ENCODE results near the gene MYO16.
"Not testable (repeated sequence)": the region's sequence is repeated elsewhere in the genome, so short reads cannot be mapped to it uniquely, and the experiment has no call there.

MYO16 gene

DNA sequence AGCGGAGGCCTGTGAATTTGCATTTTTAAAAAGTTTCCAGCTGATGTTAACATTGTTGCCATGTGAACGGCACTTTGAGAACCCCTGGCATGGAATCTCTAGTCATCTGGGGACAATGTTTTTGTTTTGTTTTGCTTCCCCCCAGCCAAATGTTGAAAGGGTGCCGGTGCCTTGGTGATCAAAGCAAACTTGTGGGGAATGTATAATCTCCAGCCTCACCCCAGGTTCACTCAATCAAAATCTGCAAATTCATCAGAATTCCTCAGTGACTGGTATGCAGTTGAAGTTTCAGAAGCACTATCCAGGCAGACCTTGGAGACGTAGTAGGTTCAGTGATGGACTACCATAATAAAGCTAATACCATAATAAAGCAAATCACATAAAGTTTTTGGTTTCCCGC, 428.7 kb downstream of the MYO16 start:
- no peak for DNase-seq (ENCODE audit: low read depth in 2 of 2)

DNA sequence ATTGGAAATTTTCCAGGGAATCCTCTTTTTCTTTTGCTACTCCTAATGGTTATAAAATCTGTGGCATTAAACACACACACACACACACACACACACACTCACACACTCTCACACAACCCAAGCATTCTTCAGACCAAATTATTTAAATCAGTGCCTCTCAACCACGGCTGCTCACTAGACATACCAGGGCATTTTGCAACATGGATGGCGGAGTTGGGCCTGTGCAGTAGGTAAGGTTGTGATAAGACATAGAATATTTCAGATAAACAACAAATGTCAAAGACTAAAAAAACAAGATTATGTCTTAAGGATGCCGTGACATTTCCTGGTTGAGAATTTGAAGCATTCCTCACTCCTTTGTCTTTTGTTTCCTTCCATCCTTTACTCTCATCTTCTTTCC, 443.1 kb downstream of the MYO16 start:
- no peak for DNase-seq (ENCODE audit: low read depth in 2 of 2)

DNA sequence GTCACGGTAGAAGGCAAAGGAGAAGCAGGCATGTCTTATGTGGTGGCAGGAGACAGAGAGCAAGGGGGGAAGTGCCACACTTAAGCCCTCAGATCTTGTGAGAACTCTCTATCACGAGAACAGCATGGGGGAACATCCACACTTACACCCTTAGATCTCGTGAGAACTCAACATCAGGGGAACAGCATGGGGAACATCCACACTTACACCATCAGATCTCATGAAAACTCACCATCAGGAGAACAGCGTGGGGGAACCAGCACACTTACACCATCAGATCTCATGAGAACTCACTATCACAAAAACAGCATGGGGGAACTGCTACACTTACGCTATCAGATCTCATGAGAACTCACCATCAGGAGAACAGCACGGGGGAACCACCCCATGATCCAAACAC, 445.0 kb downstream of the MYO16 start:
- DNase-seq (ENCODE audit: low read depth in 2 of 2), result no peak

DNA sequence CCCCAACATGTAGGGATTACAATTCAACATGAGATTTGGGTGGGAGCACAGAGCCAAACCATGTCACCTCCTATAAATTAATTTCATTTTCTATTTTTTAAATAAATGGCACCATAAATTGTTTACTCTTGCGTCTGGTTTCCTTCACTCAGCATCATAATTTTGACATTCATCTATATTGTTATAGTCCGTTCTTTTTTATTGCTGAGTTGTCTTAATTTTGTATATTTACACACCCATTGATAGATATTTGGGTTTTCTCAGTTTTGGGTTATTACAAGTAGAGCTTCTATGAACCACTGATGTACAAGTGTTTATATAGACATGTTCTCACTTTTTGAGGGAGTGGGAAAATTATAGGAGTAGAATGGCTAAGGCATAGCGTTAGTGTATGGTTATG, 445.4 kb downstream of the MYO16 start:
- no peak for DNase-seq (ENCODE audit: low read depth in 2 of 2)

DNA sequence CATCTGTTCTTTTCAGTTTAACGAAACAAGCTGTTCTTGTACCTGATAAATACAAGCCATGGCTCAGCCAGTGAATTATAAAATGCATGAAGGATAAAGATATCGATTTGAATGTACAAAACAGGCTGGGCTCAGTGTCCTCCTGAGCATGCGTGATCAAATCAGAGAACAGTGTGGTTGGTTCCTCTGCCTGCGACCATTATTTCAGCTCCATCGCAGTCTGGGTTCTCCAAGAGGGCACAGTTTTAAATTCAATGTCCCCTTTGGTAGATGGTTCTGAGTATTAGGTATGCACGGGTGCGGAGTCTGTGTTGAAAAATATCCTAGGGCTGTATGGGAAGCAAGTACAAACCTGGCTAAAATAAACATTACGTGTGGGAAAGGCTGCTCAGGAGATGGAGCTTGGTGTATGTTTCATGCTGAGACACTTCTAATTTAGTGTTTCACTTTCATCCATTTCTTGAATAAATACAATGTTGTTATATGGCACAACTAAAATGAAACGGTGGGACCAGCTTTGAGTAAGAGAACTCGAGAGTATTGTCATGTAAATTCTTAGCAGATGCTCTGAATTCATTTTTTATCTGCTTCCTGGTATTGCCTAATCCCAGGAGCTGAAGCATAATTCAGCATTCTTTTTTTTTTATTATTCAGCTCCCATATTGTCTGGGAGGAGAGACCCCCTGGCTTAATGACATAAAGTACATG, 458.7 kb downstream of the MYO16 start:
- DNase-seq (ENCODE audit: low read depth in 2 of 2), result no peak

DNA sequence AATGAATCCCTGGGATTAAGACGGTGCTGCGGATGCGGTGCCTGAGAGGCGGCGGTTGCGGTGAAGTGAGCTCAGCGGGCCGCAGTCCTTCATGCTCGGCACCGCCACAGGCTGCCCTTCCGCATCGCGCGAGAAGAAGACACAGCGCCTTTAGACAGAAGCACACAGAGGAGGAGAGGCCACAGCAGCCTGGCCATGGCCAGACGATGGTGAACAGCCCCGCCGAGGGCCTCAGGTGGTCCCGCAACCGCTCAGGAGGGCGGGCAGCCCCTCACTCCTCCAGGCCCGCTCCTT, 459.2 kb downstream of the MYO16 start:
- no peak for DNase-seq (ENCODE audit: low read depth in 2 of 2)

DNA sequence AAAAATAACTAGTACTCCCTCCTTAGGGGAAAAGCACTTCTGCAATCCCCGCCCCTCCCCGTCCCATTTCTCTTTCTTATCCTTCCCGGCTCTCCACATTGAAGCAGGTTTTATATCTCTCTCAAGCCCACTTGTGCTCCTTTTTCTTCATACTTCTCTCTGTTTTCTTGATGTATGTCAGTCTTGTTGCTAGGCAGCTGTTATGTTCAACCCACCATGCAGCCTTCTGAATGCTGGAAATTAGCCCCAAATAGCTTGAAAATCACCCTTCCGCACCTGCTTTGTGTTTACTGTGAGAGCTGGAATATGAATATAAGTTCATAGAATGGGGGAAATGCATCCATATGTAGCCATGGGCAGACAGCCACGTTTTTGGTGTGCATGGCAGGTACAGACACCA, 461.4 kb downstream of the MYO16 start:
- DNase-seq (ENCODE audit: low read depth in 2 of 2), result no peak

DNA sequence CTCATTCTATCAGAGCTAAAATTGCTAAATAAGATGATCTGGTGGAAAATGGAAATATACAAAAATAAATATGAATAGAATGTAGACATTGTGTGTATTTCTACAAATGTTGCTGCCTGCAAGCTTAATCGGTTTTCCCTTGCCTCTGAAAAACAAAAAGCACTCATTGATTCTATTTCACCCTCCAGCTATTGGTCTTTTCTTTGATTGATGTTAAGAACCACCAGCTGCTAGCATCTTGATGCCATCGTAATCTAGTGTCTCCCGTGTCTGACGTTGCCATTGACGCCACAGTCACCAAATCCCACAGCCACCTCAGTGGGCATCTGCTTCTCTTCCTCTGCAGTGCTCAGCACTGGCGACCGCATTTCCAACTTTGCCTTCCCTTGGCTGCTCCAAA, 461.8 kb downstream of the MYO16 start:
- no peak for DNase-seq (ENCODE audit: low read depth in 2 of 2)

DNA sequence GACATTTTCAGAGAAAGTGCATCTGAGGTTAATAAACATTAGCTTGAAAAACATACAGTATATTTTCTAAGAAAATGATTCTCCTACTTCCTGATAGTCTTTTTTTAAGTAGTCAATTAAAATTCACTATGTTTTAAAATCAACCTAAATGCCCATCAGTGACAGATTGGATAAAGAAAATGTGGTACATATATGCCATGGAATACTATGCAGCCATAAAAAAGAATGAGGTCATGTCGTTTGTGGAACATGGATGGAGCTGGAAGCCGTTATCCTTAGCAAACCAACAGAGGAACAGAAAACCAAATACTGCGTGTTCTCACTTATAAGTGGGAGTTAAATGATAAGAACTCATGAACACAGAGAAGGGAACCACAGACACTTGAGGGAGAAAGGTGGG, 462.8 kb downstream of the MYO16 start:
- not testable (repeated sequence) for DNase-seq (ENCODE audit: low read depth in 2 of 2)

DNA sequence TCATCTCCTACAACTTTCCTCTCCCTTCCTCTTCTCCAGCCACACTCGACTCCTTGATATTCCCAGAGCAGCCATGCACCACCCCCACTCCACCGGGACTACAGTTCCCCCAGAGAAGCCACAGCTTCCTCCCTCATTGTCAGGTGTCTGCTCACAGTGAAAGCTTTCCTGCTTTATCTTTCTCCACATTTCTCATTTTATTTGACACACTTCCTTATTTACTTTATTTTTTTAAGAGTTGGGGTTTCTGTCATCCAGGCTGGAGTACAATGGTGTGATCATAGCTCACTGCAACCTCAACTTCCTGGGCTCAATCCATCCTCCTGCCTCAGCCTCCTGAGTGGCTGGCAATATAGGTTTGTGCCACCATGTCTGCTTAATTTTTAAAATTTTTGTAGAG, 464.6 kb downstream of the MYO16 start:
- DNase-seq (ENCODE audit: low read depth in 2 of 2), result no peak

DNA sequence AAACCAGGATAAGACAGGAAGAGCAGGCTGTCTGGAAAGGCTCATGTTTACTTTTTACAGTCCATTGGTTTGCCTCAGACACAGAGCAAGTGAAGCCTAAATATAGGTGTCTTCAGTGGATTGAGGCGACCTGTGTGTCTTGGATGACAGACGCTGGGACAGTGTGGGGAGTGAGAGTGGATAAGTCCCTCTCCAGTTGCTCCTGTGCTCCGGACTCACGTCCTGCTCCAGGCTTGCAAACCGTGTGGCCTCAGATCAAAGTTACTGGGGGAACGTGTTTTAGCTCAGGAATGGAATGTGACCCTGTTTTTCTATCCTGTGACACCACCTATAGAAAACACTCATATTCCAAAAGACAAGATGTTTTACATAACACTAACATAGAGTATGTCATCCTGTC, 465.7 kb downstream of the MYO16 start:
- no peak for DNase-seq (ENCODE audit: low read depth in 2 of 2)

DNA sequence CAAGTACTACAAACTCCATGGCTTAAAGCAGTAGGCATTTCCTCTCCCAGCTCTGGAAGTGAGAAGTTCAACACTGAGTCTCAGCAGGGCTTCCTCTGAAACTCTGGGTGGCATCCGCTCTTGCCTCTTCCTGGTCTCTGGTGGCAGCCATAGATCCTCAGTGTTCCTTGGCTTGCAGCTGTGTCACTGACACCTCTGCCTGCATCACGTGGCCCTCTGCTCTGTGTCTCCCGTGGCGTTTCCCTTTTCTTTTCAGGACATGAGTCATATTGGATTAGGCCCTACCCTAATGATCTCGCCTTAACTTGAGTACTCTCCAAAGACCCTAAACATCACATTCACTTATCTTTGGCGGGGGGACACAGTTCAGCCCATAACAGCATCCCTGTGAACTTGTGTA, 466.7 kb downstream of the MYO16 start:
- DNase-seq (ENCODE audit: low read depth in 2 of 2), result no peak

DNA sequence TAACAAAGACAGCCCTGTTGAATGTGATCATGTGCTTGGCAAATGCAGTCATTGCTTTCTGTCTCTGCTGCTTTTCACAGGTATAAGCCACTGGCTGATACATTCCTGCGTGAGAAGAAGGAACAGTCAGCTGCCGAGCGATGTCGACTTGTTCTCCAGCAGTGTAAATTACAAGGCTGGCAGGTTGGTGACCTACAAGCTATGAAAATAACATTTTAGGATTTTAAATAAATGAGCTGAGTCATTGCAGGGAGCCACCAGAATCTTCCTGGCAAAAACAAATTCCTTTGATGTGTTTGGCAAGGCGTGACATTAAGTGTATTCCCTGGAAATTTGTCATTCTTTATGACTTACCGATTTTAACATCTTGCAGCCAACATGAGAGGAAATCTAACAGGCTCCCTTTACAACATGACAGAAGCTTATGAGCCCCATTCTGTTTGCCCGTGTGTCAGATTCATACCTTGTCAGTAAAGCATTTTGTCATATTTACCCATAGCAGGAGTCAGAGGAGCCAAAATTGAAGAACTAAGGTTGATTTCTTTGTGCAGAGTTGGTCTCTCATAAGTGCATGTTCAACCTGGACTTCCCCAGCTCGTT, 471.4 kb downstream of the MYO16 start:
- DNase-seq (ENCODE audit: low read depth in 2 of 2), result no peak

DNA sequence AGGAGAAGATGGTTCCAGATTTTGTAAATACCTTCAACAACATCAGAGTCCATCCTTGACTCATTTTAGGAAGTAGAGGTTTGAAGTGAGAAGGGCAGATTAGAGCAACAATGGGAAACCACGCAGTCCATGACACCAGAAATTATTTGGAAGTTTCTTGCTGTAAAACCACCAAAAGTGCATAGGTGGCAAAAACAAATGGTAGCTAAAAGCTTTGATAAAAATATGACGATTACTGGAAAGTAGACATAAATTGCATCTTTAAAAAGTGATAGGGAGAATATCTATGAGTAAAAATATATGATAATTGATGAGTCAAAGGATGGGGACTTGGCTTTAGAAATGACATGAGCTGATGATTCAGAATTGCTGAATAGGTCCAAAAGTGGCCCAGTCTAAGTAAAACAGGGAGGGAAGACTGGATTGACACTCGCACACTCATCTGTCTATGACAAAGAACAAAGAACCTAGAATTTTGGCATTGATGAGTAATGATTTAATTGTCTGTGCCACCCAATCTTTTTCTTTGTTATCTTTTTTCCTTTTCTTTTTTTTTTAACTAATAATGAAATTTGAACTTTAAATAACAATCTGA, 472.2 kb downstream of the MYO16 start:
- no peak for DNase-seq (ENCODE audit: low read depth in 2 of 2)

DNA sequence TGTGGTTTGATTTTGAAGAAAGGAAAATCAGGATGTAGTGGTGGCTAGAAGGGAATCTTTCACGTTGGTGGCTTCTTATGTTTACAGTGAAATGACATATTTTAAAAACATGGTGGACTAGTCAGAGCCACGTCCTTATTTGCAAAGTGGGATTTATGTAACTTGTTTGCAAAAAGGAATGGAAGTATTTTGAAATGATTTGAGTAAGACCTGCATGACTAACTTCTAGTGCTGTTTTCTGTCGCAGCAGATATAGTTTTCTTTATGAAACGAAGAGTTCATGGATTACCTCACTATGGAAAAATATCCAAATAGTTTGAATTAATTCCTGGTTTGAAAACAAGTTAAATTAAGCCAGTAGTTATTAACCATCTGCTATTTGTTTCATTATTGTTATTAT, 476.5 kb downstream of the MYO16 start:
- no peak for DNase-seq (ENCODE audit: low read depth in 2 of 2)

DNA sequence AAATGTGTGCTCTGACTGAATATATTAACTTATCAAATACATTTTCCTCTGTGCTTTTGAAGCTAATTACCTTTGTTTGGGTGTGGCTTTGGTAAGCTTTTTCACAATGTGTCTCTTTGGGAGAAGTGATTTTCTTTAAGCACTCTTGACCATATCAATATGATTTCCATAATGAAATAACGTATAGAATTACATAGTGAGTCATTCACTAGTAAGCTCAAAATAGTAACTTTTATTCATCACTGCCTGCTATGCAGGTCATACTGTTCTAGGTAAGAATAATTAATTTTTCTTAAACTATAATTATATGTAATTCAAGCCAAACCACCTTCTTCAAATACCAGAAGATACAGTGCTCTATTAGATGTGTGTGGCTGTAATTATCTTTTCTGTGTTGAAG, 480.7 kb downstream of the MYO16 start:
- no peak for DNase-seq (ENCODE audit: low read depth in 2 of 2)

DNA sequence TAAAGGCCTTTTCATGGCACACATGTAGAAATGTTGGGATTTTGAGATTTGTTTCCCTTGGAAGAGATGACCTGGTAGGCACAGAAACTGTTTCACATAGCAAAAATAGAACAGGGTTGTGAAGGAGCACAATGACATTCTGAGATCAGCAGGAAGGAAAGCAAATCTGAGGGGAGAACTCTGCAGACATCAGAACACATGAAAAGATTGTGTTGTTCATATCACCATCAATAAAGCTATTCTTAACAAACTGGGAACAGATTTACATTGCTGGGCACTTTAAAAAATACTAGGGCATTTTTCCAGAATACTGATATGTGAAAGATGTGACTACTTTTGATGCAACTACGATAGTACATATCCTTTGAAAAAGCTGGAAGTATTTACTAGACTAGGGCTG, 481.7 kb downstream of the MYO16 start:
- DNase-seq (ENCODE audit: low read depth in 2 of 2), result no peak

DNA sequence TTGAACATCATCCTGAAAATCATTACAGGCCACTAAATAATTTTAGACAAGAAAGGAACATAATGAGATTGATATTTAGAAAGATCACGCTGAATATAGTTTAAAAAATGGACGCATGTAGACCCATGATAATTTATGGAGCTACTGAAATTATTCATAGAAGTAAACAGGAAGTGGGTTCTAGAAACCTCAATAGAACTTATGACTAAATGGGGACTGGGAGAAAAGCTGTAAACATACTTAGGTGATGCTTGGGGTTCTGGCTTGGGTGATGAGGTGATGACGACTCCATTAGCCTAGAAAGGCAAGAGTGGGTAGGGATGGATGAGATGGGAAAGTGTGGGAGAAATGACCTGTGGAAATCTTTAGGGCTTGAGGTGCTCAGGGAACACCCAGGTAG, 484.0 kb downstream of the MYO16 start:
- DNase-seq (ENCODE audit: low read depth in 2 of 2), result no peak

DNA sequence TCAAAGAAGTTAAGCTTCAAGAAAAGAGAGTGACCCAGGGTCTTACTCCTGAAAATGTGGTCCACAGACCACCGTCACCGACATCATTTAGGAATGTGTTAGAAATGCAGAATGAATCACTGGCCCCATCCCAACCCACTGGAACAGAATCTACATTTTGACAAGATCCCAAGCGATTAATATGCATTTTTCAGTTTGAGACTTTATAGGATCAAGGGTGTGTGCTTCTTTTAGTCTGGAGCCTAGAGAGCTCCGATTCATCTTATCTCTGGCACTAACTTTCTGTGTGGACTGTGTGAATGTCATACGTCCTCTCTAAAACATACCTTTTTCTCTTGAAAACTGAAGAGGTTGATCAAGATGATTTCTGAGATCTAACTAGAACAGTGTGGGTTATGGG, 484.8 kb downstream of the MYO16 start:
- DNase-seq (ENCODE audit: low read depth in 2 of 2), result no peak

DNA sequence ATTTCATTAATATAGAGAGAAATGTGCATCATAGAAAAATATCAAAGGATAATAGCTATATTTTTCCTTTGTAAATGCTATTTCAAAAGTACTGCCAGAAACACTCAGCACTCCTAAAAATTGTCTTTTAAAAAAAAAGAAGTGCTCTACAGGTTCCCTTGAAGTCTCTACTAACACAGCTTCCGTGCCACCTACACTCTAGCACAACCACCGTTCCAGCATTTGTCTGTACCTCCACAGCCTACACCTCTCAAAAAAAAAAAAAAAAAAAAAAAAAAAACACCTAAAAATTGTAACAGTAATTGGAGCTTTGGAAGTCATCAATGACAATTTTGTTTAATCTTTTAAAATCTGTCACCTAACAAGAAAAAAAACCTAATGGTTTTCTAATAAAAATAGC, 485.6 kb downstream of the MYO16 start:
- no peak for DNase-seq (ENCODE audit: low read depth in 2 of 2)

DNA sequence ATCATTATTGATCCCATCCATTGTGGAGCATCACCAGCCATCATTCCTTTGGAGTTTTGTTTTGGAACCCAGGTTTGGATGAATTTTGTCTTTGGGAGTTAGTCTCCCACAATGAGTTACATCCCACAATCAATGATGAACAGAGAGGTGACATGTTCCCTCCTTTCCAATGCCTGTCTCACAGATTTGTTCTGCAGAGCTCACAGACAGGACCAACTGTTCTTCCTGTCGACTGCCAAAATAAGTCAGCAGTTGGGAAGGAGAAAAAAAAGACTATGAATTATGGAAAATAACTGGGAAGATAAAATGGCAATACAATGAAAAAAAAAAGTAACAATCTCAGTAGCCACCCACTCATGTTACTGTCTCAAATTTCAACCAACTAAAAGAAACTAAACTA, 489.1 kb downstream of the MYO16 start:
- DNase-seq (ENCODE audit: low read depth in 2 of 2), result no peak

DNA sequence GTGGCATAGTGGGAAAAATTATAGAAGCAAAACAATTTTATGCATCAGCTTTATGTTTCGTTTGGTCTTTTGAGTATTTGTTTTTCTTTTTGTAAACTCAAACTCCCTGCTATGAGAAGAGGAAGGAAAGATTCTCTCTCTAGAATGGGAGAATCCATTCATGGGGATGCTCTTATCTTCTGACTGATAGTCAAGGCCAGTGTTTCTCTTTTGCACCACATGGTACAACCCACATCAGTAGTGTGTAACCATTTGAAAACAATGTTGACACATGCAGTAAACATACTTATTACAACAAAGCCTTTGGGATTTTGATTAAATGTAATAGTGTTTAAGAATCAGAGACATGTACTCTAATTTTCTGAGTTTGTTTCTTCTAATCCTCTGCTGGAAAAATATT, 490.5 kb downstream of the MYO16 start:
- no peak for DNase-seq (ENCODE audit: low read depth in 2 of 2)

DNA sequence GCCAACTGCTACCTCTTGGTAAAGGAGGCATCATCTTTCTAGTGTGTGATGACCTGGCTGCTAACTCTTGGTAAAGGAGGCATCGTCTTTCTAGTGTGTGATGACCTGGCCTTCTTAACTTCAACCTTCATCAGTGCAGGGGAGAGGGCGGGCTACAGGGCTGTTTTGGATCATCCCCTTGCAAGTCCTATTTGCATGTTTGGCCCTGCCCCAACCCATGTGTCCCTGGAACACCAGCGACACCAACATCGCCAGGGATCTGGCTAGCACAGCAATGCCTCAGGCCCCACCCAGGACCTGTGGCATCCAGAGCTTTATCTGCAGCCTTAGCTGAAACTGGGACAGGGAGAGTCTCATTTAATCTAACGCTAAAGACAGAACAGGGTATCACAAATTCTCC, 492.4 kb downstream of the MYO16 start:
- DNase-seq (ENCODE audit: low read depth in 2 of 2), result no peak

DNA sequence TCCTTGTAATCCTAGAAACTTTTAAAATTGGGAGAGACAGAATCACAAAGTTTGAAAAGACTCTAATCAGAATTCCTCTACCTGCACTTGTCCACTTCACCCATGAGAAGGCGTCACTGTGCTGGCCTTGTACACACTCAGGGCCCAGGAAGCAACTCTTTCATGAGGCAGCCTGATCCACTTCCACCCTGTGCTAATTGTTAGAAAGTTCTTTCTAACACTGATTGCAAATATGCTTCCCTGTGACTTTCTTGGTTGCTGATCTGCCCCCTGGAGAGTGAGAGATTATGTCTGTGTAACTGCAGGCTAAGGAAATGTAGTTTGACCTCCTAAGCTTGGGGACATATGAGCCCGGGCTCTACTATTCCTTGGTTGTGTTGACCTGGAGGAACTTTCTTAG, 494.6 kb downstream of the MYO16 start:
- no peak for DNase-seq (ENCODE audit: low read depth in 2 of 2)
